NCI-H1694 (cell line): ENCODE measurements around the gene C2CD4A.
"Not testable (repeated sequence)": the region's sequence is repeated elsewhere in the genome, so short reads cannot be mapped to it uniquely, and the experiment has no call there.

Experiments used
- DNase-seq: peaks from one replicate; lab custom pipeline; 2025; lab: John Stamatoyannopoulos, UW

Gene C2CD4A

DNA sequence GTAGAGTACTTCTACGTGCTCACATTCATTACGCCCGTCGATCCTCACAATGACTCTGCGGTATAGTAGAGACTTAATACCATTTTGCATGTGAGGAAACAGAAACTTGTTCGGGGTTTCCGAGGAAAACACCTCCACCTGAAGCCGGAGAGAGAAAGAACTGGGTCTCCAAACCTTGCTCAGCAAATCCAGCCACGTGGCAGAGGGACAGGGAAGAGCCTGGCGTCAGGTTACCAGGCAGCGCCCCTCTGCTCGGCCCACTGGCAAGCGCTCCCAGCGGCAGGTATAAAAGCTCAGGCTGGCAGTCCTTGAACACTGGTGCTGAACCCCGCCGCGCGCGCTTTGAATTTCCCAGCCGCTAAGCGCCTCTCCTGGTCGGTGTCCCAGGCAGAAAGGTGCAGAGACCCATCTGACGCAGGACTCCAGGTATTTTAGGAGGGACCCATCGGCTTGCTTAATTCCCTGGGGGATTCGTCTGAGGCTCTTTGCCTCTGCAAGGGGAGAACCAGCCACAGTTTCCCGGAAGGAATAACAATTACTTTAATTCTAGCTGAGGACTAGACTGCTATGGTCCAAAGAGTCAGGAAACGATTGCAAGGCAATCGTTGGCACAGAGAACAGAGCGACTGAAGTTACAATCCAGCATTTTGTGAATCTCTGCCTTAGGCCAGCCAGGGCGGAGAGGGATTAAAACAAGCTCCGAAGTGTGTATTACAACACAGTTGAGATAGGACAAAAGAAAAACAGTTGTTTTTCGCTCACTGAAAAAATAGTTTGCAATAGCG is at the start of gene C2CD4A:
C2CD4A (plus strand) TSS at position 315 of the 785 bp plus-strand sequence. CDS start 637 bp downstream, outside the sequence.
- DNase-seq = no peak

- DNase-seq = no peak
Measured at GRCh38 chr15:62020576-62021160, 46.1 kb upstream of the C2CD4A start.

GRCh38 chr15:62021991-62022600 is 44.7 kb upstream of the C2CD4A start:
- DNase-seq = no peak

DNA sequence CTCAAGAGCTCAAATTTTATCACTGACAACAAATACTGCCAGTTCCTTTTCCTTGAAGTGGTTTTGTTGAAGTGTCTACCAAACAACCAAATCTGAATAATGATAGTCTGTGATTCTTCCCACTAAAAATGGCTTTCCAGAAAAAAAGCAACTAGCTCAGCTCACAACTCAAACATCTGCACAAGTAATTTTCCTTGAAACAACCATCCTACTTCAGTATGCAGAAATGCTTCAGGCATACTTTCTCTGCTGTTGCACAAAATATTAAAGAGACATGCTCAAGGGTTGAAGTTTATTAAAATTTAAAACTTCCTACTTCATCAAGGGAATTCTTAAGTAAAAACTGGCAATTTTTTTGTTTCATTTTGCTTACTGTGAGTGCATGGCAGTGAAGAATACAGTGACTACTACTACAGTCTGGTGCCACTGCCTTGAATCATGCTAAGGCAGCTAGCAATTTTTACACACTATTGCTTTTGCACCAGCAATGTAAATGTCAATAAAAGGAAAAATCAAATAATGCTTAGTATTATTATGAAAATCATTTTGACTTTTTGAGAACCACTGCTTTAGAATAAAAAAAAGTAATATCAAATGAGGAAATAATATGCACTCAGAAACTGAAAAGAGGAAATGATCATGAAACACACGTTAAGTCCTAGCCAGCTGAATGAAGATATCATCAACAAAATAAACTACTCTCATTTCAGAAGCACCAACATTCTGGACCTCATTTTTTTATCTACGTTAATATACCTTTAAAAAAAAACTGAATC is 40.1 kb upstream of the C2CD4A start:
- DNase-seq = no peak

GRCh38 chr15:62027263-62027565 is 39.6 kb upstream of the C2CD4A start:
- no peak for DNase-seq

- DNase-seq = no peak
Measured at GRCh38 chr15:62027916-62028315, 38.9 kb upstream of the C2CD4A start.

DNA sequence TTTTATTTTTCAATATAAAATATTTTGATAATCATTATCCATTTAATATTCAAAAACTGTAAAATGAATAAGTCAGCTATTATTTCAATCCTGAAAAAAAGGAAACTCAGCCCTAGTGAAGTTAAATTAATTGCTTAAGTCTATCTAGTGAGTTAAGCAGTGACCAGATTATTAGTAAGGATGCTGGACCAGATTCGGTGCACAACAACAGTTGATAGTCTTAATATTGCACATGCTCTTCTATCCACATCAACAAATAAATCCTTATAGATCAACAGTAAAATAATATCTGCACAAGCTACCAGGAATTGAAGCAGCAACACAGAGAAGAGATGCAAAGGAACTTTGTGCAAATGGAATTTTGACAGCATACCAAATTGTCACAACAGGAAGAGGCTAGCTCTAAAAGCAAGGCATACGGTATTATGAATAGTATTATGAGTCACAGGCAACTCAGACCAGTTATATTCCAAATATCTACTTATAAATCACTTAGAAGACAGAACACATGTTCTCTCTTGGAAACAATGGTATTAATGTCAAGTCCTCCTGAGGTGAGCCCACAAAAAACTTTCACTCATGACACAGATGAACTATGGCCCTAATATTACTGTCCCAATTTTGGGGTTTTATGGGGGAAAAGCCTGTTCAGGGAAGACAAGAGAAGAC is 31.4 kb upstream of the C2CD4A start:
- no peak for DNase-seq

DNA sequence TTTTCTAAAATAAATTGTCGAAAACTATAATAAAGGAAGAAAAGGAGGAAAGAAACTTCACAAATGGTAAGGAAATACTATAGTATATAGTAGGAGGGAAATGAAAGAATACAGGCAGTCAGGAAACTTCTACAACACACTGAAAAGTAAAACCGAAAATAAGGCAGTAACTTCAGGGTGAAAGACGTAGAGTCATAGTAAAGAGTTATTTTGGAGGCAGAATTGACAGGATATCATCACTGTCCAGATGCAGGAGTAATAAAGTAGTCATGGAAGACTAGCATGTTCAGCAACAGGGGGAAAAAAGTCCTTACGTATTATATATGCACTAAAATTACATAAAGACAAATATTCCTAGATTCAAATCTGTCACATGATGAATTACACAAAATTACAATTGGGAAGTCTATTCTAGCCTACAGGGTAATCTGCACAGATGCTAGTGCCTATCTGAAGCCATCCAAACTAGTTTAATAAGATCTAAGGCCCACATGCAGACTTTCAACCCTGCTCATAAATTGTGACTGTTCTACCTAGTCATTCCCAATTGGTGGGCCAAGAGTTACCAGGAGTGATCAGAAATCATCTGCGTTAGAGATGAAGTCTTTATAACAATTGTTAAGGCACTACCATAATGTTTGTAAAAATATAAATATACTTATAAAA is 20.6 kb upstream of the C2CD4A start:
- DNase-seq = no peak

- no peak for DNase-seq
Measured at GRCh38 chr15:62047282-62047827, 19.4 kb upstream of the C2CD4A start.

DNA sequence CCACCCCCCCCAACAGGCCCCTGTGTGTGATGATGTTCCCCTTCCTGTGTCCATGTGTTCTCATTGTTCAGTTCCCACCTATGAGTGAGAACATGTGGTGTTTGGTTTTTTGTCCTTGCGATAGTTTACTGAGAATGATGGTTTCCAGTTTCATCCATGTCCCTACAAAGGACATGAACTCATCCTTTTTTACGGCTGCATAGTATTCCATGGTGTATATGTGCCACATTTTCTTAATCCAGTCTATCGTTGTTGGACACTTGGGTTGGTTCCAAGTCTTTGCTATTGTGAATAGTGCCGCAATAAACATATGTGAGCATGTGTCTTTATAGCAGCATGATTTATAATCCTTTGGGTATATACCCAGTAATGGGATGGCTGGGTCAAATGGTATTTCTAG is 18.5 kb upstream of the C2CD4A start:
- not testable (repeated sequence) for DNase-seq

DNA sequence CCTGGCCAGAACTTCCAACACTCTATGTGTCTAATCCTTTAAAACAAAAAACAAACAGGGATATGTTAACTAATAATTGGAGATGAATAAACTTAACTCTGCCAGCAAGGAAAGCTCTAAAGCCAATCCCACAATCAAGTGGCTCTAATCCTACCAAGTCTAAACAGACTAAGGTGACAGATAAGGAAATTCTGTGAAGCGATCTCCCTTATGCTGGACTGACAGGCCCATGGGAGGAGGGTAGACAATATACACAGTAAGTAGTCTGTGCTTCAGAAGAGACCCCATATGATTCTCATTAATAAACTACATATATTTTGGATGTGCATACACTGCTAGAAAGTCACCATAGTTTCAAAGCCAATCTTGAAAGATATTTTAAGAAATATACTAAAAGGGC is 16.7 kb upstream of the C2CD4A start:
- DNase-seq = no peak

DNA sequence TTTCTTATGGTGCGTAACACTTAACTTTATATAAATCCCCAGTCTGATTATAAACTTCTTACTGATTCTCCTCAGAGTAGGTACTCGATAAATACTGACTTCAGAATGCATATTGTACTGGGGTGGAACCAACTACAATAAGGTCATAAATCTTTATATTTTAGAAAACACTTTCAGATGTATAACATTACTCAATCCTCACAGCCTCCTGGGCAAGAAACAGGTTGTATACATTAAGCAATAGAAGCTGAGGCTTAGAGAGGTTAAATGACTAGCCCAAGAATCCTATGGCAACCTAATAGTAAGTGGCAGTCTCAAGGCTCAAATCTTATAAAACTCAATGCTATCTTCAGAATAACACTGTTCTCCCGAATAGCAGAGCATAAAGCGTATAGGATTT is 15.6 kb upstream of the C2CD4A start:
- no peak for DNase-seq

DNA sequence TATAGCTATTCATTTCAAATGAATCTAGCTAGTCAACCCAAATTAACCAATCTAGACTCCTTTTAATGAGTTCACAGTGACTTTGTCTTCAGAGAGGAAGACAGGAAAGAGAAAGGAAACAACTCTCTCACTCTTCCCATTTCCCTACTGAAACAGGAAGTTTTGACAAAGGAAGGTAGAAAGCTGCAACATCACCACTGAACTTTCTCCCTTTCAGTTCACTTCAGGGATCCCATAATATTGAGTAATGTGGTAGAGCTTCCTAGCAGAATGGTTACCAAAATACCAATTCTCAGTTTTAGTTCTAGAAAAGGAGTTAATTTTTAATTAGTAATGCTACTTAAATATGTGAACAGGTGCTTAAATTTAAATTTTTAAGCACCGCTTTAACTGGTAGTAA is 14.1 kb upstream of the C2CD4A start:
- DNase-seq = no peak

GRCh38 chr15:62053439-62054085 is 13.2 kb upstream of the C2CD4A start:
- no peak for DNase-seq

DNA sequence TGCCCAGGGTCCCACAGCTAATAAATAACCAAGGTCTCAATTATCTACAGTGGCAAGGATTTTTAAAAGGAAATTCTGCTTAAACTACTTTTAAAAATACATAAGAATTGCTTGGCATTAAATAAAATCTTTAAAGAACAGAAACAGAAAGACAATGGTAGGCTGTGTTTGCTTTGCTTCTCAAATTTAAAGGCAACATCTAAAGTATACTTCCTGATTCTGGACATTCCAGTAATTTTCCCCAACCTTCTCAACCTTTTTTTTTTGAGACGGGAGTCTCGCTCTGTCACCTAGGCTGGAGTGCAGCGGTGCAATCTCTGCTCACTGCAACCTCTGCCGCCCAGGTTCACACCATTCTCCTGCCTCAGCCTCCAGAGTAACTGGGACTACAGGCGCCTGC is 11.8 kb upstream of the C2CD4A start:
- DNase-seq = no peak

- no peak for DNase-seq
Measured at GRCh38 chr15:62057341-62057980, 9.3 kb upstream of the C2CD4A start.

- DNase-seq = no peak
Measured at GRCh38 chr15:62058327-62059028, 8.3 kb upstream of the C2CD4A start.

GRCh38 chr15:62059108-62059815 is 7.5 kb upstream of the C2CD4A start:
- DNase-seq = no peak

GRCh38 chr15:62059816-62060112 is 7.0 kb upstream of the C2CD4A start:
- no peak for DNase-seq
